ENCODE results near the gene MELTF.
A peak's percentile ranks its signal among the peaks of the same experiment; 100 is the strongest.

MELTF gene

GRCh38 chr3:196991581-196992460 is 37.8 kb downstream of the MELTF start:
- no peak for DNase-seq

- peak; percentile 46 for DNase-seq
Observed at GRCh38 chr3:196990601-196991007, 39.0 kb downstream of the MELTF start.

- peak; percentile 88 for DNase-seq
Observed at GRCh38 chr3:196989721-196990262, 39.8 kb downstream of the MELTF start.

- peak; percentile 31 for DNase-seq
Observed at GRCh38 chr3:196988241-196989029, 41.2 kb downstream of the MELTF start.

- DNase-seq, result no peak
Observed at GRCh38 chr3:196987022-196987421, 42.6 kb downstream of the MELTF start.

GRCh38 chr3:196985954-196986885 is 43.4 kb downstream of the MELTF start:
- DNase-seq, result no peak

GRCh38 chr3:196985298-196985697 is 44.3 kb downstream of the MELTF start:
- no peak for DNase-seq

GRCh38 chr3:196983186-196983585 is 46.4 kb downstream of the MELTF start:
- DNase-seq, result no peak

GRCh38 chr3:196981657-196982056 is 48.0 kb downstream of the MELTF start:
- DNase-seq, result no peak

- no peak for DNase-seq
Observed at GRCh38 chr3:196979545-196979944, 50.1 kb downstream of the MELTF start.

- no peak for DNase-seq
Observed at GRCh38 chr3:196976941-196977340, 52.7 kb downstream of the MELTF start.

GRCh38 chr3:196975349-196975748 is 54.3 kb downstream of the MELTF start:
- DNase-seq, result no peak

- DNase-seq, result no peak
Observed at GRCh38 chr3:196974661-196975060, 55.0 kb downstream of the MELTF start.

GRCh38 chr3:196971094-196971698 is 58.4 kb downstream of the MELTF start:
- peak; percentile 20 for DNase-seq

- DNase-seq, result peak; percentile 16
Observed at GRCh38 chr3:196970547-196971093, 59.0 kb downstream of the MELTF start.

- DNase-seq, result peak; percentile 74
Observed at GRCh38 chr3:196969660-196970546, 59.7 kb downstream of the MELTF start.

- peak; percentile 56 for DNase-seq
Observed at GRCh38 chr3:196969134-196969659, 60.4 kb downstream of the MELTF start.

- DNase-seq, result peak; percentile 68
Observed at GRCh38 chr3:196968233-196969133, 61.1 kb downstream of the MELTF start, which contains the start of gene PIGZ. TSS of gene PIGZ (minus strand) at chr3:196968833. CDS start at chr3:196952031, 16,802 bp downstream.

Data from DMS53 (cell line).